Measurements from ENCODE around the gene GSN. TPM values are rescaled to one million over a fixed set of nuclear protein-coding genes. Genes with fewer than 3 reads are reported as not detected.

GSN gene
- total RNA-seq, result 521 TPM

GRCh38 chr9:121267689-121268597, at the start of gene GSN:
GSN (plus strand) TSS chr9:121268162; CDS start chr9:121301972, 33,810 bp downstream.
- peak; percentile 83 for DNase-seq (ENCODE audit: low spot score)

GRCh38 chr9:121218357-121219027, 49.5 kb upstream of the GSN start:
- DNase-seq (ENCODE audit: low spot score), result no peak

GRCh38 chr9:121219530-121219929, 48.4 kb upstream of the GSN start:
- no peak for DNase-seq (ENCODE audit: low spot score)

GRCh38 chr9:121220996-121221663, 46.8 kb upstream of the GSN start:
- DNase-seq (ENCODE audit: low spot score), result no peak

- no peak for DNase-seq (ENCODE audit: low spot score)
These were observed 46.3 kb upstream of the GSN start for GRCh38 chr9:121221664-121222055.

GRCh38 chr9:121222524-121223171, 45.3 kb upstream of the GSN start:
- no peak for DNase-seq (ENCODE audit: low spot score)

GRCh38 chr9:121225240-121225639, 42.7 kb upstream of the GSN start:
- no peak for DNase-seq (ENCODE audit: low spot score)

GRCh38 chr9:121226175-121226574, 41.8 kb upstream of the GSN start:
- DNase-seq (ENCODE audit: low spot score), result no peak

- no peak for DNase-seq (ENCODE audit: low spot score)
These were observed 40.1 kb upstream of the GSN start for GRCh38 chr9:121227862-121228261.

GRCh38 chr9:121230256-121230655, 37.7 kb upstream of the GSN start:
- no peak for DNase-seq (ENCODE audit: low spot score)

- DNase-seq (ENCODE audit: low spot score), result no peak
These were observed 35.7 kb upstream of the GSN start for GRCh38 chr9:121232251-121232650.

- no peak for DNase-seq (ENCODE audit: low spot score)
These were observed 33.8 kb upstream of the GSN start for GRCh38 chr9:121233906-121234831.

- no peak for DNase-seq (ENCODE audit: low spot score)
These were observed 33.2 kb upstream of the GSN start for GRCh38 chr9:121234832-121235161.

- no peak for DNase-seq (ENCODE audit: low spot score)
These were observed 32.5 kb upstream of the GSN start for GRCh38 chr9:121235512-121235911.

- DNase-seq (ENCODE audit: low spot score), result no peak
These were observed 30.0 kb upstream of the GSN start for GRCh38 chr9:121237916-121238315.

GRCh38 chr9:121239071-121239470, 28.9 kb upstream of the GSN start:
- DNase-seq (ENCODE audit: low spot score), result no peak

GRCh38 chr9:121239851-121240250, 28.1 kb upstream of the GSN start:
- no peak for DNase-seq (ENCODE audit: low spot score)

GRCh38 chr9:121240472-121241135, 27.4 kb upstream of the GSN start:
- no peak for DNase-seq (ENCODE audit: low spot score)

GRCh38 chr9:121242219-121242958, 25.6 kb upstream of the GSN start:
- DNase-seq (ENCODE audit: low spot score), result no peak

GRCh38 chr9:121242959-121243346, 25.0 kb upstream of the GSN start:
- no peak for DNase-seq (ENCODE audit: low spot score)
